Suprapubic skin (tissue), 4 donors: ENCODE measurements around the gene MAF. TPM values are rescaled to one million over a fixed set of nuclear protein-coding genes. Genes with fewer than 3 reads are reported as not detected.

Experiments
- DNase-seq, 2 donors: peaks; one replicate each; pipeline ENCODE4 v3.0.0-alpha.2; 2019; ENCODE audit warnings: low spot score in 2 of 2
- H3K27ac ChIP-seq: fragments of 200-600 bp; sonication (generic); one replicate; pipeline ENCODE4 v1.5.1; 2019
- H3K27me3 ChIP-seq: fragments of 200-600 bp; sonication (generic); one replicate; pipeline ENCODE4 v1.5.1; 2019
- H3K36me3 ChIP-seq: fragments of 200-600 bp; sonication (generic); one replicate; pipeline ENCODE4 v1.5.1; 2019
- H3K4me1 ChIP-seq: fragments of 200-600 bp; sonication (generic); one replicate; pipeline ENCODE4 v1.5.1; 2019
- H3K4me3 ChIP-seq: fragments of 200-600 bp; sonication (generic); one replicate; pipeline ENCODE4 v1.5.1; 2019; ENCODE audit warnings: mild to moderate bottlenecking
- H3K9me3 ChIP-seq: fragments of 200-600 bp; sonication (generic); one replicate; pipeline ENCODE4 v1.5.1; 2019
- EP300 ChIP-seq: sonication (generic); formaldehyde crosslinking; IDR thresholded peaks from one replicate; pipeline ENCODE4 v1.6.1; 2017; ENCODE audit warnings: antibody characterized with exemption
- POLR2A ChIP-seq, 2 donors: fragments of 450-650 bp; IDR thresholded peaks; one replicate each; pipeline ENCODE4 v1.6.1; 2017; ENCODE audit warnings: antibody characterized with exemption in 2 of 2, mild to moderate bottlenecking in 2 of 2, moderate library complexity in 2 of 2
- POLR2AphosphoS5 ChIP-seq, 3 donors: sonication (generic); formaldehyde crosslinking; IDR thresholded peaks; one replicate each; pipeline ENCODE4 v1.6.1; 2017; ENCODE audit warnings: antibody characterized with exemption in 3 of 3
- WGBS: methylation state at CpG from one replicate; pipeline ENCODE4 v1.1.5; 2018; 5-methylcytosine and 5-hydroxymethylcytosine counted together
- total RNA-seq, 4 donors: library from RNA; depleted of rRNA; stranded (reverse); fragments of >200 nt; gene quantifications; one replicate each; pipeline ENCODE4 v1.1.0, GENCODE V29; 2016
- TF ChIP-seq, protein P1 (sequence below), 2 donors: fragments of 200-600 bp in 1 of 2; fragments of 450-650 bp in 1 of 2; sonication (generic) in 1 of 2; IDR thresholded peaks; one replicate each; pipeline ENCODE4 v1.5.1; 2016 to 2019; ENCODE audit warnings: antibody characterized with exemption in 2 of 2, mild to moderate bottlenecking in 1 of 2, moderate library complexity in 1 of 2

MAF gene
- total RNA-seq, 4 donors from 2014 or later = 83.6 to 135 (median 114) TPM

- H3K27me3 ChIP-seq = no peaks in the 10 kb centered on the region
- WGBS = 29% methylated on average over 7 of the region's 7 CpGs
- H3K36me3 ChIP-seq = no peaks in the 10 kb centered on the region
- H3K27ac ChIP-seq = peak overlapping the region; percentile 36
- H3K9me3 ChIP-seq = no peaks in the 10 kb centered on the region
- peaks cover 64% of the 10 kb centered on the region for H3K4me1 ChIP-seq
- H3K4me3 ChIP-seq = no peak overlapping the region
- no peak for DNase-seq
- TF ChIP-seq, protein P1, sequence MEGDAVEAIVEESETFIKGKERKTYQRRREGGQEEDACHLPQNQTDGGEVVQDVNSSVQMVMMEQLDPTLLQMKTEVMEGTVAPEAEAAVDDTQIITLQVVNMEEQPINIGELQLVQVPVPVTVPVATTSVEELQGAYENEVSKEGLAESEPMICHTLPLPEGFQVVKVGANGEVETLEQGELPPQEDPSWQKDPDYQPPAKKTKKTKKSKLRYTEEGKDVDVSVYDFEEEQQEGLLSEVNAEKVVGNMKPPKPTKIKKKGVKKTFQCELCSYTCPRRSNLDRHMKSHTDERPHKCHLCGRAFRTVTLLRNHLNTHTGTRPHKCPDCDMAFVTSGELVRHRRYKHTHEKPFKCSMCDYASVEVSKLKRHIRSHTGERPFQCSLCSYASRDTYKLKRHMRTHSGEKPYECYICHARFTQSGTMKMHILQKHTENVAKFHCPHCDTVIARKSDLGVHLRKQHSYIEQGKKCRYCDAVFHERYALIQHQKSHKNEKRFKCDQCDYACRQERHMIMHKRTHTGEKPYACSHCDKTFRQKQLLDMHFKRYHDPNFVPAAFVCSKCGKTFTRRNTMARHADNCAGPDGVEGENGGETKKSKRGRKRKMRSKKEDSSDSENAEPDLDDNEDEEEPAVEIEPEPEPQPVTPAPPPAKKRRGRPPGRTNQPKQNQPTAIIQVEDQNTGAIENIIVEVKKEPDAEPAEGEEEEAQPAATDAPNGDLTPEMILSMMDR (IDR thresholded peaks at IDR 0.05) = no peak
- TF ChIP-seq POLR2AphosphoS5 (IDR thresholded peaks at IDR 0.05) (no peak), EP300 (no peak), POLR2A (IDR thresholded peaks at IDR 0.05) (no peak)
These were observed 5.5 kb upstream of the MAF start for GRCh38 chr16:79605999-79606398.

- H3K4me1 ChIP-seq = peaks cover 52% of the 10 kb centered on the region
- no peak for DNase-seq
- no peak for TF ChIP-seq POLR2A (IDR thresholded peaks at IDR 0.05)
- peak overlapping the region; percentile 74 for H3K4me3 ChIP-seq
- H3K27me3 ChIP-seq = no peaks in the 10 kb centered on the region
- no peaks in the 10 kb centered on the region for H3K36me3 ChIP-seq
- no peaks in the 10 kb centered on the region for H3K9me3 ChIP-seq
- H3K27ac ChIP-seq = peak overlapping the region; percentile 91
- WGBS = 52% methylated on average over 2 of the region's 2 CpGs
These were observed 2.5 kb upstream of the MAF start for GRCh38 chr16:79603055-79603454.

- no peak for DNase-seq
- Histone ChIP-seq H3K4me3 (peak overlapping the region; percentile 74), H3K36me3 (no peaks in the 10 kb centered on the region), H3K4me1 (peaks cover 47% of the 10 kb centered on the region), H3K27ac (peak overlapping the region; percentile 91), H3K9me3 (no peaks in the 10 kb centered on the region), H3K27me3 (no peaks in the 10 kb centered on the region)
- 25% methylated on average over 5 of the region's 5 CpGs for WGBS
- TF ChIP-seq POLR2AphosphoS5 (IDR thresholded peaks at IDR 0.05) = no peak
- TF ChIP-seq POLR2A (IDR thresholded peaks at IDR 0.05) = no peak
- no peak for TF ChIP-seq EP300
- TF ChIP-seq, protein P1 (IDR thresholded peaks at IDR 0.05) = no peak
These were observed 2.1 kb upstream of the MAF start for GRCh38 chr16:79602628-79603014.

DNA sequence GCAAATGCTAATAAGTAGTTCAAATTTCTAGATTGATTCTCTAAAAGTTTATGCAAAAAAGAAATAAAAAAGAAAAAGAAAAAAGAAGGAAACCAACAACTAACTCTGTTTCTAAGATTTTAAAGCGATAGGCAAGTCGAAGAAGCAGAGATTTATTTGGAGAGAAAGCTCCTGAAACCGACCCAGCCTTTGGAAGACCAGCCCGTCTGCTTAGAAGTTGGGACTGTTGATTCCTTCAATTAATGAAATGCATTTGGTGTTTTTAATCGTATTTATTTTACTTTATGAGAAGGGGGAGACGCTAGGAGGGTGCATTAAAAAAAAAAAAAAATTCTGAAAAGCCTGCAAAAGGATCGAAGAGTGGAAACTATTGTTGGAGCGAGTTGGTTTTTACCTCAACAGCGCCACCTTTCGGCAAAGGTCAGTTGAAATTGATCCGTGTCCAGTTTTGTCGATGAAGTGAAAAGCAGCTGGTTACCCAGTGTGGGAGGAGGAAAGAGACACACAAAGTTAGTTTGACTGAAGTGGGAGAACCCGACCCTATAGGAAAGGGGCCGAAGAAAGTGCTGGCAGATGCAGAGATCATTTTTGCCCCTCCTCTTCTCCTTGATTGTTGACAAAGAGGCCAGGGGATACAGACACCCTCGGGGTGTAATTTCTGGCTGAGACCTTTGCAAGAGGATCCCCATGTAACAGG lies 1.5 kb upstream of the MAF start:
- peaks cover 43% of the 10 kb centered on the region for H3K4me1 ChIP-seq
- no peaks in the 10 kb centered on the region for H3K36me3 ChIP-seq
- peak overlapping the region; percentile 74 for H3K4me3 ChIP-seq
- peak; percentile 90 for DNase-seq
- TF ChIP-seq POLR2A (IDR thresholded peaks at IDR 0.05) (no peak), EP300 (no peak), POLR2AphosphoS5 (IDR thresholded peaks at IDR 0.05) (no peak)
- TF ChIP-seq, protein P1 (IDR thresholded peaks at IDR 0.05) = peak; percentile 61 to 74
- H3K27me3 ChIP-seq = no peaks in the 10 kb centered on the region
- WGBS = 2% methylated on average over 15 of the region's 15 CpGs
- H3K9me3 ChIP-seq = no peaks in the 10 kb centered on the region
- H3K27ac ChIP-seq = peak overlapping the region; percentile 91

DNA sequence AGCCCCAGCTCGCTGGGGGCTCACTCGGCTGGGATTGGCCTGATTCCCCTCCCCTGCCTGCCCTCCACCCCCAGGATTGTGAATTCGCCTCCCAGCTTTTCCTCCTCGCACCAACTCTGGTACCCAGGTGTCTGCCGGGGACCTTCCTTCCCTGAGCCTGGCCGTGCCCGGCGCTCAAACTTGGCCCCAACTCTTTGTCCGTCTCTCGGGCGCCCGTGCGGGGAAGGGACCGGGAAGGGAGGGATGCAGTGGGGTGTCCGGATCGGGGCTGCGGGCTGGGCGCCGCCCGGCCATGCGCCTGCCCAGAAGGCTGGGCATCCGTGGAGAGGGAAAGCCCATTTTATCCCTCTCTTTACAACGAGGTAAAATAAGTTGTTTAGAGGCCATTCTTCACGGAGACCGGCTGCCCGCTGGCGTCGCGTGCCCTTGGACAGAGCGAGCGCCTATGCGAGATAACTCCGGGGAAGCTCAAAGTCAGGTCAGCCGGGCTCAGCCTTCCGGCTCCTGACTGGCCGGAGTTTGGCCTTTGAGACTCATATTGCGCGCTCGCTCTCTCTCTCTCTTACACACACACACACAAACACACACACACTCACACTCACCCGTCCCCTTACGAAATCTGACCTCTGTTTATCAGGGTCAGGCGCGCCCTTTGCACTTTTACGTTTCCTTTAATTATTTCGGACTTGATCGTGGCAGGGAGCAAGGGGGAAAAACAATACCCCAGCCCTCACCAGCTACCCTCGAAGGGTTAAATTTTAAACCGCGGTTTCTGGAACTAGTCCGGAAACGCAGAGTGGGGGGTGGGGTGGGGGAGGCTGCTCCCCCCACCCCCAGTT lies 774 bp upstream of the MAF start:
- Histone ChIP-seq H3K27me3 (no peaks in the 10 kb centered on the region), H3K9me3 (no peaks in the 10 kb centered on the region), H3K4me3 (peak overlapping the region; percentile 74), H3K36me3 (no peaks in the 10 kb centered on the region), H3K4me1 (peaks cover 40% of the 10 kb centered on the region), H3K27ac (peak overlapping the region; percentile 91)
- DNase-seq = peak in 1 of 2 donors; percentile 78
- under 1% methylated on average over 34 of the region's 51 CpGs for WGBS
- TF ChIP-seq POLR2A (IDR thresholded peaks at IDR 0.05) = no peak
- TF ChIP-seq POLR2AphosphoS5 (IDR thresholded peaks at IDR 0.05) = no peak
- TF ChIP-seq EP300 = no peak
- TF ChIP-seq, protein P1 (IDR thresholded peaks at IDR 0.05) = no peak
